ENCODE measurements around the gene ATRIP.
"Not testable (repeated sequence)": the region's sequence is repeated elsewhere in the genome, so short reads cannot be mapped to it uniquely, and the experiment has no call there.

GRCh38 chr3:48461767-48462166 lies 15.2 kb downstream of the ATRIP start:
- not testable (repeated sequence) for TF ChIP-seq GABPA (IDR thresholded peaks at IDR 0.05 in 1 of 2, conservative IDR thresholded peaks at IDR 0.05 in 1 of 2); RAD21 (IDR thresholded peaks at IDR 0.05); RXRA (IDR thresholded peaks at IDR 0.05); YY1 (IDR thresholded peaks at IDR 0.05); EGR1 (IDR thresholded peaks at IDR 0.05; ENCODE audit: low read depth in 2 of 2); MAX (IDR thresholded peaks at IDR 0.05); JUND (IDR thresholded peaks at IDR 0.05)
- TF ChIP-seq, protein P1, sequence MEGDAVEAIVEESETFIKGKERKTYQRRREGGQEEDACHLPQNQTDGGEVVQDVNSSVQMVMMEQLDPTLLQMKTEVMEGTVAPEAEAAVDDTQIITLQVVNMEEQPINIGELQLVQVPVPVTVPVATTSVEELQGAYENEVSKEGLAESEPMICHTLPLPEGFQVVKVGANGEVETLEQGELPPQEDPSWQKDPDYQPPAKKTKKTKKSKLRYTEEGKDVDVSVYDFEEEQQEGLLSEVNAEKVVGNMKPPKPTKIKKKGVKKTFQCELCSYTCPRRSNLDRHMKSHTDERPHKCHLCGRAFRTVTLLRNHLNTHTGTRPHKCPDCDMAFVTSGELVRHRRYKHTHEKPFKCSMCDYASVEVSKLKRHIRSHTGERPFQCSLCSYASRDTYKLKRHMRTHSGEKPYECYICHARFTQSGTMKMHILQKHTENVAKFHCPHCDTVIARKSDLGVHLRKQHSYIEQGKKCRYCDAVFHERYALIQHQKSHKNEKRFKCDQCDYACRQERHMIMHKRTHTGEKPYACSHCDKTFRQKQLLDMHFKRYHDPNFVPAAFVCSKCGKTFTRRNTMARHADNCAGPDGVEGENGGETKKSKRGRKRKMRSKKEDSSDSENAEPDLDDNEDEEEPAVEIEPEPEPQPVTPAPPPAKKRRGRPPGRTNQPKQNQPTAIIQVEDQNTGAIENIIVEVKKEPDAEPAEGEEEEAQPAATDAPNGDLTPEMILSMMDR (IDR thresholded peaks at IDR 0.05; ENCODE audit: low read depth, low read length, missing input control), result not testable (repeated sequence)
- TF ChIP-seq, protein P2, sequence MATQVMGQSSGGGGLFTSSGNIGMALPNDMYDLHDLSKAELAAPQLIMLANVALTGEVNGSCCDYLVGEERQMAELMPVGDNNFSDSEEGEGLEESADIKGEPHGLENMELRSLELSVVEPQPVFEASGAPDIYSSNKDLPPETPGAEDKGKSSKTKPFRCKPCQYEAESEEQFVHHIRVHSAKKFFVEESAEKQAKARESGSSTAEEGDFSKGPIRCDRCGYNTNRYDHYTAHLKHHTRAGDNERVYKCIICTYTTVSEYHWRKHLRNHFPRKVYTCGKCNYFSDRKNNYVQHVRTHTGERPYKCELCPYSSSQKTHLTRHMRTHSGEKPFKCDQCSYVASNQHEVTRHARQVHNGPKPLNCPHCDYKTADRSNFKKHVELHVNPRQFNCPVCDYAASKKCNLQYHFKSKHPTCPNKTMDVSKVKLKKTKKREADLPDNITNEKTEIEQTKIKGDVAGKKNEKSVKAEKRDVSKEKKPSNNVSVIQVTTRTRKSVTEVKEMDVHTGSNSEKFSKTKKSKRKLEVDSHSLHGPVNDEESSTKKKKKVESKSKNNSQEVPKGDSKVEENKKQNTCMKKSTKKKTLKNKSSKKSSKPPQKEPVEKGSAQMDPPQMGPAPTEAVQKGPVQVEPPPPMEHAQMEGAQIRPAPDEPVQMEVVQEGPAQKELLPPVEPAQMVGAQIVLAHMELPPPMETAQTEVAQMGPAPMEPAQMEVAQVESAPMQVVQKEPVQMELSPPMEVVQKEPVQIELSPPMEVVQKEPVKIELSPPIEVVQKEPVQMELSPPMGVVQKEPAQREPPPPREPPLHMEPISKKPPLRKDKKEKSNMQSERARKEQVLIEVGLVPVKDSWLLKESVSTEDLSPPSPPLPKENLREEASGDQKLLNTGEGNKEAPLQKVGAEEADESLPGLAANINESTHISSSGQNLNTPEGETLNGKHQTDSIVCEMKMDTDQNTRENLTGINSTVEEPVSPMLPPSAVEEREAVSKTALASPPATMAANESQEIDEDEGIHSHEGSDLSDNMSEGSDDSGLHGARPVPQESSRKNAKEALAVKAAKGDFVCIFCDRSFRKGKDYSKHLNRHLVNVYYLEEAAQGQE (IDR thresholded peaks at IDR 0.05), result not testable (repeated sequence)

All from liver (tissue), 3 donors.